Glomerular visceral epithelial cell (primary cell): ENCODE data around the gene PLXDC2.
"Not testable (repeated sequence)": the region's sequence is repeated elsewhere in the genome, so short reads cannot be mapped to it uniquely, and the experiment has no call there.

Experiments used
- DNase-seq: peaks from one replicate; pipeline ENCODE4 v3.0.0-alpha.2; 2016; ENCODE audit errors: extremely low spot score

The PLXDC2 gene

DNA sequence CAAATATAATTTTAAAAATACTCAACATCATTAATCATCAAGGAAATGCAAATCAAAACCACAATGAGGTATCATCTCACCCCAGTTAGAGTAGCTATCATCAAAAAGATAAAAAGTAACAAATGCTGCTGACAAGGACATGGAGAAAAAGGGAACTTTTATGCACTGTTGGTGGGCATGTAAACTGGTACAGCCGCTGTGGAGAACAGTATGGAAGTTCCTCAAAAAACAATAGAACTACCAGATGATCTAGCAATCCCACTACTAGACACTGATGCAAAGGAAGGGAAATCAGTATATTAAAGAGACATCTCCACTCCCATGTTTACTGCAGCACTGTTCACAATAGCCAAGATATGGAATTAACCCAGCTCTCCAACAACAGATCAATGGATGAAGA lies 384.5 kb downstream of the PLXDC2 start:
- no peak for DNase-seq

DNA sequence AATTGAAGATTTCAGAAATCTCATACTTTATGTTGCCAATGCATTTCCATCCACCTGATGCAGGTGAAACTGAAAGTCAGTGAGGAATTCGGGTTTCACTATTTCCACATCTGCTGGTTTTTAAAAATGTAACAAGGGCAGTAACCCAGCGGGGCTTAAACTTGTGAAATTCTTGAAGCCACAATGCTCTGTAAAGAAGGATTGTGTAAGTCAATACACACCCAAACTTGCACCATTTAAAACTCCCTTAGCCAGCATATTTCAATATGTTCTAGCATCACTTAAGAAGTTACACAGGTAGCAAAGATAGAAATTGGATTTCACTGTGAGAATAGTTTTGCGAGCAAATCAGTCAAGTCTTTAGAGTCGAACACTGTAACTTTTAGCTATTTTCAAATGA lies 386.1 kb downstream of the PLXDC2 start:
- DNase-seq, result no peak

DNA sequence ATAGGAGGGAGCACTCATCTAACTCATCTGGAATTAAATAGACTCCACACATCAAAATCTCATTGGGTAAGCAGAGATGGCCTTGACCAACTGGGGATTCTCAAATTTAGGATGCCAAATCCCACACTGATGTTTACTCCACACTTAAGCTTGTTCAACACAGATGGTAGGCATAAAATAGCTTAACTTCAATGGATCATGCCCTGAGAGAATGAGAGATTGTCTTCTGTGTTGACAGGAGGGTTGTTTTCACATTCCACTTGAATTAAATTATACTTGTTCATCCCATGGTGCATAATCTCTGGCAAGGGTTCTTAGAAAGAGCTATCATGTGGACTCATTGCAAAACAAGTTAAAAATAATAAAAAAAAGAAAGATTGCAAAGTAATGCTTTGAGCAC lies 391.4 kb downstream of the PLXDC2 start:
- no peak for DNase-seq

DNA sequence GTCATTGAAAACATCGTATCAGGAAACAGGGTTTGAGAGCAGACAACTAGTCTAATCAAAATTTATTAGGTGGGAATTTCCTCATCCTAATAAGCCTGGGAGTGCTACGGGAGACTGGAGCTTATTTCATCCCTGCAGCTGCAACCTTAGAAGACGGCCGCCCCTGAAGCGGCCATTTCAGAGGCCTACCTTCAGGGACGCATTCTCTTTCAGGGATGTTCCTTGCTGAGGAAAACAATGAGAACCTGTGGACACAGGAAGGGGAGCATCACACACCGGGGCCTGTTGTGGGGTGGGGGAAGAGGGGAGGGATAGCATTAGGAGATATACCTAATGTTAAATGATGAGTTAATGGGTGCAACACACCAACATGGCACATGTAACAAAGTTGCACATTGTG lies 392.9 kb downstream of the PLXDC2 start:
- DNase-seq, result not testable (repeated sequence)

DNA sequence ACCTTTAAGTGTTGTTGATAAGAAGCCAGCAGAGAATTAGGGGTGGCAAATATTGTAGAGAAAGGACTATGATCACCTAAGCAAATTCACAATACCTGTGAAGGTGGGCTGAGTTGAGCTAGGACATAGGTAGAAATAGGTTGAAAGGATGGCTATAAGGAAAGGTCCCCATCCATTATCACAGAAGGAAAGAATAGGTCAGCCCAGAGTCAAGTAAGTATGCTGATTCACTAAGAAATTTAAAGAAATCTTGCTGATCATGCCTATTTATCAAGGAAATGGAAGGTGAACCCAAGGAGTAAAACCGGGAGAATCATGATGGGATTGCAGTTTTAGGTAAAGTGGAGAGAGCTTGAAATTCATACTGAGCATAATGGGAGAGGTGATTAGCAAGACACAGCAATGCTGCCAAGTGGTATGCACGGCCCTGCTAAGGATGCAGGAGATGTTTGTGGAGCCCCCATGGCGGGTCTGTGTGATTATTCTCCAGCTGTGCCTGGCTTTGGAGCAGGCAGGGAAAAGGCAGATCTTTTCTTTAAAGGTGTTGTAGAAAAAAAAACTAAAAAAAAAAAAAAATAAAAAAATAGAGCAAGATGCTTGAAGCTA lies 399.4 kb downstream of the PLXDC2 start:
- no peak for DNase-seq

DNA sequence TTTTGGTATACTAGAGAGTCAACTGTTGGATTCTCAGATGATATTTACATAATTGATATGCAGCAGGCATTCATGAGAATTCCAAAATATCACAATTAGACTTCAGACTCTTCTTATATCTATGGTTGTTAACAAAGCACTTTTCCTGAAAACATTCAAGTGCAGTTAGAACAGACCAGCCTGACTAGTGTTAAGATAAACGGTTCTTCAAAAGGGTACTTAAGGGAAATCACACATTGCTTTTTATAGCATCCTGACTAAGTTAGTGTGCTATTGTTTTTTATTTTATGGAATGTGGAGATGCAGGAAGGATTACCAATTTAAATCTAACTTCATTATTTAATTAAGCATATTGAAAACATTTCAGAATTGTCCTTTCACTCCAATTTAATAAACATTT lies 405.1 kb downstream of the PLXDC2 start:
- no peak for DNase-seq

DNA sequence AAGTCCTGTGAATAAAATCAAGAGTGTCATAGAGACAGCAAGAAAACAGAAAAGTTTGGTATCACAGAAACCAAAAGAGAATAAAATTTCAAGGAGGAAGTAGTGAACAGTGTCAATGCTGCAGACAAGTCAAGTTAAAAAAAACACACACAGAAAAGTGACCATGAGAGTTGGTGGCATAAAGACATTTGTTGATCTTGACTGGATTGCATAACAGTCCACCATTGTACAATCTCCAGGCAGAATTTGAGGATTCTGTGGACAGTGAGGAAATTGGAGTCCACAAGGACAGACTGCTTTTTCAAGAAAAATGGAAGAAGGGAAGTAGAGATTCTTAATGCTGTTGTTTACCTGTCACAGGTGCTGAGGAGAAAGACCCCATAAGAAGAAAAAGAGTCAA lies 412.5 kb downstream of the PLXDC2 start:
- no peak for DNase-seq

DNA sequence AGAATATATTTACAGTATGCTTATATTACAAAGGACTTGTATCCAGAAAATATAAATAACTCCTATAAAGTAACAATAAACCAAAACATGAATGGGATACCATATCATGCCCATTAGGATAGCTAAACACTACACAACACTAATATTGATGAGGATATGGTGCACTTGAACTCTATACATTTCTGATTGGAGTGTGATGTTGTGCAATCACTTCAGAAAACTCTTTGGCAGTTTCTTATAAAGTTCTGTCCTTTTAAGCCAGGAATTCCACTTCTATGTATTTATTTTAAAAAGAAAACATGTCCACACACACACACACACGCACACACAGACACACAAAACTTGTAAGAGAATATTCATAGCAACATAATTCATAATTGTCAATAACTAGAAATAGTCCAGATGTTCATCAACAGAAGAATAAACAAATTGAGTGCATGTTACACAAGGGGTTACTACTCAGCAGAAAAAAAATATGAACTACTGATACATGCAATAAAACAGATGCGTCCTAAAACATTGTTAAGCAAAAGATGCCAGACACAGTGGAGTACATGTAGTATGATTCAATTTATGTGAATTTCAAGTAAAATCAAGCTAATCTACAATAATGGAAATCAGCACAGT lies 416.0 kb downstream of the PLXDC2 start:
- no peak for DNase-seq

DNA sequence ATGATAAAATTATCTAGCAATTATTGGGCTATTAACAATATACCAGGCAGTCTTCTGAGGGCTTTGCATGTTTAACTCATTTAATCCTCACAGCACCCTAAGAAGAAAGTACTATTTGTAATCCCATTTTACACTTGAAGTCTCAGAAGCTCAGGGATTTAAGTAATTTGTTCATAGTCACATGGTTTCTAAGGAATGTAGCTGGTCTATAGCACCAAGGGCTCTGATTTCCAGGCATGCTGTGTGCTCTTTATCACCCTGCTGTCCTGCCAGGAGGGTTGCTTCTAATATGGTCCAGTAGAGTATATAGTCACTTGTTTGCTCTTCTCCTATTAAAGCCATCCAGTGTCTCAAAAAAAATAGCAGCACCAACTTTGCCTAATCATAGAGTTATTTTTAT lies 417.2 kb downstream of the PLXDC2 start:
- DNase-seq, result no peak

DNA sequence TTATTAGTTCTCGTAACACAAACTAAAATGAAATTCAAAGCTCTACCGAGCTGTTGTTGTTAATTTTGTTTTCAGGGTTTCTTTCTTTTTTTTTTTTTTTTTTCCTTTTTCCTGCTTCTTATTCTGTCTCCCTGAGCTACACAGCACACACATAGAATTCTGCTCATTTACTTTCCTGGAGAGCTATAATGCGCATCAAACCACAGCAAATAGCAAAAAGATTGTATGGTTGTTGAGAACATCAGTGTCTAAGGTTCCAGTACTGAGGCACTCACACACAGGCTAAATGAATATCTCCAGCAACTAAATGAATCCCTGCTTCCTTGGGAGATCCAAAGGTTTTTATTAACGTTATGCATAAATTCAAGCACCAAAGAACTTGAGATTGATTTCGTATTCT lies 418.3 kb downstream of the PLXDC2 start:
- no peak for DNase-seq

DNA sequence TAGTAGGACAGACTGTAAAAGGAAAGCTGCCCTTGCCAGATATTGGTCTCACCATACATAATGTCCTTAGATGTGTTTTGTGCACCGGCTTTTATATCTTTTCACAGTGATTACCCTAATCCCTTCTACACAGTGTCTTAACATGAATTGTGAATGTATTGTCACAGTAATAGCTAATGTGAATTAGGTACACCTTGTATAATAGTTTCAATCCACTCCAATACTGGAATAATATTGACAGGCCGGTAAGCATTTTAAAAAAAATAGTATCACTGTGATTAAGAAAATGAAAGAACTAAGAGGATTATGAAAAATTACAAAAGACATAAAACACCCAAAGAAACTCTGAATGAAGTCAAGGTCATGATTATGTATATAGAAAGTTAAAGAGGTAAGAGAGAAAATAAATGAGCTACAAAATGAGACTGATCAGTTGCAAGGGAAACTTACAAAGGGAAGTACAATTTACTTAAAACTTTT lies 420.9 kb downstream of the PLXDC2 start:
- no peak for DNase-seq

DNA sequence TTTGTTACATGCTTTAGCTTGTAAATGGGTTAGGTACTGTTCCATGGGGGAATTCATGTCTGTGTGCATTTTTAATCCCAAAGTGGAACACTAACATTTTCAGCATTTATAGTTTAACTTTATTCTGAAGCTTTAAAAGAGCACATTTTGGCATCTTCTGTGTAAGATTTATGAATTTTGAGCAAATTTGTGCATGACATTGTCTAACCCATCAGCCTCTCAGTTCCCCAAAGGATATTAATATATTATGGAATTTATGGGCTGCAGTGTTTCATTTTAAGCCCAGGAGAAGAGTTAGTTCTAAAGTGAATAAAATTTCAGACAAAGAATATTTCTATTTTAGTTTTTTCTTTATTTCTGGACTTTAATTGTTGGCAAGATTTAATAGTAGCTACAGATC lies 421.4 kb downstream of the PLXDC2 start:
- no peak for DNase-seq

DNA sequence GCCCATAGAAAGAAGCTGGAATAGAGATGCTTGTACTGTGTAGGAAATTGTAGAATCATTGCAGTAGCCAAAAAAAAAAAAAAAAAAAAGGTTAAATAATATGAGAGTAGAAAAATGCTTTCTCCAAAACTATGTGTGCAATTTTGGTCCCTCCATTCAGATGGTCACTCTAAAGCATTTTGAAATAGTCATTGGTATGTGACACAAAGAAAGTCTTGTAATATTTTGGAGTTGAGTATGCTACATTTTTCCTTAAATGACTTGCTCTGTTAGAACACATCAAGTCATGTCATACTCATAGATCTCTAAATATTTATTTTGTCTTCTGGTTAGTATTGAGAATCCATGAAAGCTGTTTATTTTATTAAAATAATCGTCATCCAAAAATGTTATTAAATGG lies 424.4 kb downstream of the PLXDC2 start:
- DNase-seq, result no peak

DNA sequence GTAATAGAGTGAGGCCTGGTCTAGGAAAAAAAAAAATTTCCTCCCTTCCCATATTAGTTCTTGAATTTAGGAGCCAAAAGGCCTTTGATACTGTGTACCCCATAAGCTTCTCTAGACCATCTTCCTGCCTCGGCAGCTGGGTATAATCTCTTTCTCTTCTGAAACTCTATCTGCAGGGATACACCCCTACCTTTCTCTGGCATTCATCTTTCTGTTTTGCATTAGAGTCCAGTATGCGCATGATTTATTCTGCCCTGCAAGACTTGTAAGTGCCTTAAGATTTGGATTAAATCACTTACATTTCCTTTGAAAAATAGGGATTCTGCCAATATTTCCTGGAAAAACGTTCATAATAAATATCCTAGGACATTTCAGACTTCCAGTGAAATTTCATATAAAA lies 431.2 kb downstream of the PLXDC2 start:
- no peak for DNase-seq

DNA sequence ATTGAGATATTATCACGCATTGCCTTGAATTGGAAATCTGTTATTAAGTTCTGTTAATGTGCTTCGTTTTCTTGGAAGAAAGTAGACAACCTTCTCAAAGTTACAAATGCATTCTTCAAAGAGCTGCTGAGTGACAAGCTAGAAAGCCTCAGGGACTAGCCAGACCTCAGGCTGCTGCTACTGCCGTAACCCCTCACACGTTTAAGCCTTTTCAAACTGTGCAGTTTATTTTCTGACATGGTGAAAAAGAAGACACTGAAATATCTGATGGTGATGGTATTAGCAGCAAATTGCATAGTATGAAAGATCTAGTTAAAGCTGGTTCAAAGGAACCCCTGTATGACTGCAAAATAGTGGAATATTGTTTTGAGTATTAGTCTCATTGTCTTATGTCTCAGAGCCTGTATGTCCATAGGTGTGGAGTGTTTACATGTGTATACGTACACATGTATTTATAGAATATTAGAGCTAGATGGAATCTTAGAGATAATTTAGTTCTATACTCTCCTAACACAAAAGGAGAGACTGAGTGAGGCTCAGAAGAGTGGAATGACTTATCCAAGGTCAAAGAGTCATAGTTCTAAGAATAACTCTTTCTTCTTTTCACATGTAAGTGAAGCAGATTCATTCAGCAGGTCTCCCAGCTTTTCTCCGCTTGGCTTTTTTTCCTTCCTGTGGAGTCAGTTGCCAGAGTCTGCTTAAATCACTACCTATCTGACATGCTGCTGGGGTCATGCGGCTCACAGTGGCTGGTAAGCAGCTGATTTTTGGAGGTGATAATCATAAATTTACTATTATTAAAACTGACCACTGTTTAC lies 431.9 kb downstream of the PLXDC2 start:
- DNase-seq, result no peak

DNA sequence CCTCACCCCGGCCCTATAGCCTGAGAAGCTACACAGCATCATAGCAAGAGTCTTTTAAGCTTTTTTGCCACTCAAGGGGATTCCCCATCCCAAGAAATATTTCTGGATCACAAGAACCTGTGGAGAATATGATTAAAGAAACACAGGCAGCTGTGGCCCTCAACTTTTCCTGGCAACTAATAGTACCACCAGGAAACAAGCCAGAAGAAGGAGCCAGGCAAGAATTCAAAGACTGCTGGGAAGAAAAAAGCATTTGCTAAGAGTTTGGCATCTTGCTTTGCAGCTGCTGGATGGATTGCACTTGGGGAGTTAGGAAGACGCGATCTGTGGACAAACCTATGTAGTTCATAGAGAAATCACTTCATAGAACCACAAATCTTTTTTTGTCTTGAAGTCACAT lies 437.8 kb downstream of the PLXDC2 start:
- DNase-seq, result no peak

DNA sequence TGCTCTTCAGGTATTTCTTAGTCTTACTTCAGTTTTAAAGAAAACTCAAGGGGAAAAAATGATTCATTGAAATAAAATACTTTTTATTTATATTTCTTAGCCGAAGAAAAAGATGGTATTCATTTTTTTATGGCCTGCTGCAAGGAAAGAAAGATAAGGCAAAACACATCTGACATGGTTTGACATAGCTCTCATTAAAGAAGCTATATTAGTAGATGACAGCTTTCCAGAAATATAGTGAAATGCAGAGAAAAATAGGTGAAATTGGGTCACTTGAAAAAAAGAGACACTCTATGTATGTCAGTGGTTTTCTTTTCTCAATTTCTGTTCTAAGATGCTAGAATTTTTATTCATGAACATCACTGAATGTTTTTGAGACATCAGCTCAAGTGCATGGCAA lies 438.3 kb downstream of the PLXDC2 start:
- DNase-seq, result no peak

DNA sequence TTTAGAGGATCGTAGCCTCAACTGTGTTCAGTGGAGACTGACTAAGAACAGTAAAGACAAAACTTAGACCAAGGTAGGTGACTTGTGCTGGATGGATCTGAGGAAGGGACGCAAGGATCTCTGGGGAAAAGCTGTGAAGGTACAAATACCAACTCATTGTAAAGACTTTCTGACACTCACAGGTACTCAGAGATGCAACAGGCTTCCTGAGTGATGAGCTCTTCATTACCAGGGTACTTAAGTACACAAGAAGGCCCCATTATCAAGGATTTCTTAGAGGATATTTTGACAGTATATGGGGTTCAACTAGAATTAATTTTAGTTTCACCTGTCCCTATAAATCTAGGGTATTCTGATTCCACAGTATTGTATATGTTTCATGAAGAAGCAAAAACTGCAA lies 440.7 kb downstream of the PLXDC2 start:
- DNase-seq, result no peak

DNA sequence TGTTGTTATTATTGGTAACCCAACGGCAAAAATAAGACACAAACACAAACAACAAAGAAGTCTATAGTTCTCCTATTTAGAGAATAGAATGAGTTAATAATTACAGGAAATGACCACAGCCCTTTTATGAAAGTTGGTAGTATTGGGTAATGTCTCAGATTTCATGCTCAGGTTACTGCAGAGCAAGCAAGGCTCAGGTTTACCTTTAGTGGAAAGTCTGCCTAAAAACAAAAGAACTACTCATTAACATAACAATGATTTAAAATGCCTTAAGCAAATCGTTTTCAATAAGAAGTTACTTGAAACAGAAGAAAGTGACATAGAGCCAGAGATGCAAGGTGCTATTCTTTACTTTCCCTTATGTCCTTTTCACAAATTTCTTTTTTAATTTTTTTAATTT lies 441.2 kb downstream of the PLXDC2 start:
- DNase-seq, result no peak

DNA sequence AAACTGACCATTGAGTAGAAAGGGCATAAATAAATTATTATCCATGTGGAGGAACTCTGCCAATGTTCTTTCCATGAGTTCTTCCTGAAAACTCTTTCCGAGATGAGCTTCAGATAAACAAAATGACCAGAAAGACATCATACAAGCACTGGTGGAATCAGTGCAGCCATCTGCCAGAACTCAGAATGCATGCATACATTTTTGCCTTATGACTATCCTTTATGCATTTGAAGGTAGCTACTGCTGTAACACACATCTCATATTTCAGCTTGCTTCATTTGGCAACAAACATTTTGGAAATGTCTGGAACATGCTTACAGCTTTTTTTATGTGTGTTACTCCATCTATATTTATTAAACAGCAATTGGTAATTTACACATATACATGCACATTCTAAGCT lies 448.9 kb downstream of the PLXDC2 start:
- DNase-seq, result no peak

DNA sequence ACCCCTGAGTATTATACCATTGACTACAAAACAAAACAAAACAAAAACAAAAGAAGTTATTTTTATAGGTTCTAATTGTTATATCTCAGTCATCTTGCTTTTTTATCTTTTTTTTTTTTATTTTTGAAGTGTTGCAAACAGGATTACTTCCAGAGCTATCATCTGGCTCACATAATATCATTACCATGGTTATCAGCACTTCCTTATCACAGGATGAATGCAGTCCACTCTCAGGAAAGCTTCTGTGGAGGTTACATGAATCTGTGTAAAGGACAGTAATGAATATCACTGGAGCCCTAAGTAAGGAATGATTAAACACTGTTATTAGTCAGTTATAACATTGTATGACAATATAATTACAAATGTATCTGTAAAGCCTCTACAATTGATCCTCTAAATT lies 451.5 kb downstream of the PLXDC2 start:
- DNase-seq, result no peak

DNA sequence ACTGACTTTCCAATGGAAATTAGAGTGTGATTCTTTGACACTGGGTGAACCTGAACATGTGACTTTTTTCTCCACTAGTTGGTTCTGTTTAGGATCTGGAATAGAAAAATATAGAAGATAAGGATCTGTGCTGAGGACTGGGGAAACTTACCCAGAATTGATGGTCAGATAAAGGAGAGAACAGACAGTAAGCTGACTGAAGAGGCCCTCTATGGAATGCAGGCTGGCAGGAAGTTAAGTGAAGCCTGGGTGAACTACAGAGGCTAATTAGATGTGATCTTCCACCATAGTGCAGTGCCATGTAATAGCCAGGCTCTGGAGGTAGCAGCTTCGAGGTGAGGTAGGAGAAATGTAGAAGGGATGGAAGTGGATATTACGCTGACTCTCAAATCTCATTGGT lies 455.3 kb downstream of the PLXDC2 start:
- DNase-seq, result no peak

DNA sequence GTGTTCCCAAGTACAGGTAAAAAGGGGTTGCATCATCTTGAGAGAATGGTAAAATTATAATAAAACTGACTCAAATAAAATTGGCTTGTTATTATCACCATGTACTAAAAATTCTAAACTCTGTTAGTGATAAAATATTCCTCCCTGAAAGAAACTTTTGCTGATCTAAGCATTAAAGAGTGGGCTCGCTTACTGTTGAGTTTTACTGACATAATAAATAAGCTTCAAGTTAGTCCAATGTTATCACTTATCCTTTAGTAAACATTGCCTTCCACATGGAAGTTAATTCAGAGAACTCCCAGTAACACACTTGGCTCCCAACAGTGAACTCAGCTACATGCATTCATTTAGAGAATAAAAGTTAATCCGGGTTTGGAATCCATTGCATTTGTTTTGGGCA lies 456.4 kb downstream of the PLXDC2 start:
- no peak for DNase-seq
